GM12878 (cell line): ENCODE data around the gene TRDMT1. TPM values are rescaled to one million over a fixed set of nuclear protein-coding genes. Genes with fewer than 3 reads are reported as not detected.

Experiments used
- ATAC-seq: fragments of 200-7000 bp; cut with Tn5 transposase; 3 replicates; pipeline ENCODE4 v1.9.1; 2020; ENCODE audit warnings: mild to moderate bottlenecking, moderate library complexity
- BruUV-seq: library from RNA; stranded (reverse); fragments of 400-500 nt; replicated peaks from 2 replicates; lab custom pipeline; 2021; lab: Mats Ljungman, UMichigan
- CTCF ChIA-PET: fragments of 300-600 bp; sonication (Branson Sonifier 250); formaldehyde crosslinking; extraction: SDS; loops from one replicate; lab custom pipeline; 2021; ENCODE audit warnings: inconsistent platforms; lab: Yijun Ruan, JAX
- POLR2A ChIA-PET: fragments of 350-600 bp; formaldehyde crosslinking; extraction: SDS; loops from one replicate; lab custom pipeline; 2021; ENCODE audit warnings: inconsistent platforms; lab: Charles Lee
- RAD21 ChIA-PET: fragments of 300-600 bp; sonication (Branson Sonifier 250); formaldehyde crosslinking; loops from one replicate; lab custom pipeline; 2023; ENCODE audit warnings: antibody characterized with exemption; ENCODE audit not compliant: unreplicated experiment; lab: Charles Lee
- SMC1A ChIA-PET: fragments of 300-600 bp; sonication (Branson Sonifier 250); formaldehyde crosslinking; loops from one replicate; lab custom pipeline; 2023; ENCODE audit not compliant: unreplicated experiment, uncharacterized antibody; lab: Charles Lee
- DNase-seq: peaks from one replicate; pipeline ENCODE4 v3.0.0-alpha.2; 2011; ENCODE audit warnings: low read depth, low spot score
- FAIRE-seq: peaks from 3 replicates; lab custom pipeline; 2011; peaks lifted over from hg19 to GRCh38; lab: Jason Lieb, UNC
- H2AFZ ChIP-seq: 2 replicates; pipeline ENCODE4 v1.6.0; 2011; ENCODE audit warnings: low read depth, low read length, control low read depth; ENCODE audit not compliant: control insufficient read depth
- H3K27ac ChIP-seq: 2 replicates; pipeline ENCODE4 v1.5.1; 2011; ENCODE audit warnings: control low read depth; ENCODE audit not compliant: control insufficient read depth, insufficient read depth
- H3K27me3 ChIP-seq, 2 experiments: replicated peaks in 1 of 2; 2 replicates each; pipeline versions ENCODE4 v1.6.0 to v1.6.1; 2011; ENCODE audit warnings: low read length in 1 of 2; ENCODE audit not compliant: control insufficient read depth in 2 of 2, insufficient read depth in 2 of 2
- H3K36me3 ChIP-seq, 2 experiments: 2 replicates each; pipeline ENCODE4 v1.5.1; 2011; ENCODE audit warnings: low read length in 1 of 2; ENCODE audit not compliant: control insufficient read depth in 2 of 2, insufficient read depth in 2 of 2
- H3K4me1 ChIP-seq: 2 replicates; pipeline ENCODE4 v1.6.1; 2011; ENCODE audit warnings: mild to moderate bottlenecking, low read length, moderate library complexity, mixed read lengths; ENCODE audit not compliant: control insufficient read depth, insufficient read depth
- H3K4me2 ChIP-seq: 2 replicates; pipeline ENCODE4 v1.6.0; 2011; ENCODE audit warnings: control low read depth; ENCODE audit not compliant: control insufficient read depth, insufficient read depth
- H3K4me3 ChIP-seq: fragments of 200-600 bp; sonication (generic); 2 replicates; pipeline ENCODE4 v1.5.1; 2016
- H3K79me2 ChIP-seq: 2 replicates; pipeline ENCODE4 v1.6.0; 2011; ENCODE audit warnings: low read length; ENCODE audit not compliant: control insufficient read depth, insufficient read depth
- H3K9ac ChIP-seq: 2 replicates; pipeline ENCODE4 v1.8.0; 2011; ENCODE audit warnings: low read length, control low read depth, mixed read lengths; ENCODE audit not compliant: control insufficient read depth, insufficient read depth
- H3K9me3 ChIP-seq: replicated peaks from 3 replicates; pipeline ENCODE4 v1.5.1; 2011; ENCODE audit warnings: mild to moderate bottlenecking, low read length; ENCODE audit not compliant: control insufficient read depth, insufficient read depth
- H4K20me1 ChIP-seq: 2 replicates; pipeline ENCODE4 v1.6.0; 2011; ENCODE audit not compliant: control insufficient read depth, insufficient read depth
- ATF7 ChIP-seq: fragments of 450-650 bp; IDR thresholded peaks from 2 replicates; pipeline ENCODE4 v1.6.1; 2016; ENCODE audit warnings: low read depth, mild to moderate bottlenecking
- CREB1 ChIP-seq: IDR thresholded peaks from 2 replicates; pipeline ENCODE4 v1.6.1; 2012; ENCODE audit warnings: low read depth, mild to moderate bottlenecking, inconsistent platforms
- IKZF2 ChIP-seq, 2 experiments: fragments of 450-650 bp; IDR thresholded peaks; 2 replicates each; pipeline ENCODE4 v1.6.1; 2017; ENCODE audit warnings: mild to moderate bottlenecking in 2 of 2, moderate library complexity in 2 of 2
- IRF4 ChIP-seq: IDR thresholded peaks from 2 replicates; pipeline ENCODE4 v1.6.1; 2011; ENCODE audit warnings: low read depth, low read length
- NRF1 ChIP-seq: conservative IDR thresholded peaks from 2 replicates; pipeline ENCODE4 v1.6.1; 2011; ENCODE audit warnings: mild to moderate bottlenecking, low read depth, low read length, improper control_type of control experiment
- SP1 ChIP-seq: IDR thresholded peaks from one replicate; pipeline ENCODE4 v1.6.1; 2011; ENCODE audit warnings: low read depth, low read length
- TCF12 ChIP-seq: IDR thresholded peaks from 2 replicates; pipeline ENCODE4 v1.6.1; 2011; ENCODE audit warnings: low read depth, mild to moderate bottlenecking, low read length
- YBX1 ChIP-seq: fragments of 450-650 bp; IDR thresholded peaks from 2 replicates; pipeline ENCODE4 v1.6.1; 2016; ENCODE audit warnings: antibody characterized with exemption
- ZNF687 ChIP-seq: fragments of 450-650 bp; IDR thresholded peaks from 2 replicates; pipeline ENCODE4 v1.6.1; 2017; ENCODE audit warnings: mild to moderate bottlenecking, moderate library complexity
- WGBS: methylation state at CpG from one replicate; pipeline ENCODE4 v1.1.6; 2016; ENCODE audit warnings: low lambda C conversion rate; ENCODE audit not compliant: insufficient replicate concordance, insufficient coverage; ENCODE audit errors: missing lambda C conversion rate; 5-methylcytosine and 5-hydroxymethylcytosine counted together
- in situ Hi-C: fragments of 300-500 bp; cut with MboI; formaldehyde crosslinking; loops from 9 replicates; pipeline ENCODE4 v1.14.3; 2018; ENCODE audit warnings: mixed read lengths
- intact Hi-C: fragments of 100-400 bp; cut with micrococcal nuclease; formaldehyde crosslinking; loops from one replicate; pipeline ENCODE4 v1.14.2; 2022; ENCODE audit not compliant: unreplicated experiment
- polyA plus RNA-seq, 11 experiments: library from polyadenylated mRNA; depleted of rRNA in 4 of 11; unstranded in 6 of 11; stranded (reverse) in 5 of 11; fragments of >200 nt; fragmentation: Nextera tagmentation in 4 of 11; fragmentation: Illumina TruSeq in 1 of 11; extraction: Ambion mirVana in 4 of 11; extraction: Trizol in 1 of 11; gene quantifications; 1 replicate in 1 of 11; 2 replicates in 10 of 11; pipeline versions ENCODE4 v1.2.1 to v1.2.3, GENCODE V29; 2011 to 2016; ENCODE audit warnings: inconsistent platforms in 2 of 11, missing spikeins in 2 of 11, low read depth in 1 of 11
- total RNA-seq, 4 experiments: library from RNA; depleted of rRNA in 3 of 4; stranded (reverse); fragments of >200 nt in 3 of 4; fragmentation: Illumina TruSeq in 1 of 4; extraction: Trizol in 1 of 4; gene quantifications; 2 replicates each; pipeline versions ENCODE4 v1.2.1 to v1.2.3, GENCODE V29; 2013 to 2021

TRDMT1 gene
- total and polyA plus RNA-seq, 10 of the 15 experiments (the other 5 are each of a cell fraction or from before 2014, with no cell fraction given) = 2.3 to 9.7 (median 4.6) TPM

GRCh38 chr10:17181110-17181509 lies 20.4 kb downstream of the TRDMT1 start (continued):
- TF ChIP-seq ZNF687 = no peak
- no peak for TF ChIP-seq TCF12
- TF ChIP-seq IRF4 = no peak
- TF ChIP-seq, all 136 proteins: peak for 0

- in situ Hi-C loops = no loop called here
- CTCF ChIA-PET = interaction anchor here (0.6 to 0.8 kb wide), 2 partner anchors 33 to 167 kb away, joined by 3 read pairs; no protein-coding TSS in a partner anchor
Measured at GRCh38 chr10:17179002-17179401, 22.5 kb downstream of the TRDMT1 start.

More at GRCh38 chr10:17179002-17179401, 22.5 kb downstream of the TRDMT1 start:
- ChIA-PET POLR2A (no interaction called here), RAD21 (no interaction called here), SMC1A (interaction anchor here (1.0 to 1.2 kb wide), 2 partner anchors 9 to 12 kb away, joined by 3 read pairs; no protein-coding TSS in a partner anchor)
- Histone ChIP-seq H3K36me3 (no peaks in the 10 kb centered on the region), H3K27ac (no peak overlapping the region), H3K4me1 (no peaks in the 10 kb centered on the region), H3K79me2 (no peaks in the 10 kb centered on the region), H3K4me3 (no peak overlapping the region), H3K4me2 (no peak overlapping the region), H2AFZ (no peak overlapping the region), H3K9me3 (no peaks in the 10 kb centered on the region), H3K27me3 (no peaks in the 10 kb centered on the region), H4K20me1 (no peaks in the 10 kb centered on the region), H3K9ac (no peak overlapping the region)
- ATAC-seq = no peak
- FAIRE-seq = no peak
- WGBS = 69% methylated on average over 3 of the region's 3 CpGs
- no peak for TF ChIP-seq YBX1
- no peak for TF ChIP-seq NRF1
- TF ChIP-seq IKZF2 (IDR thresholded peaks at IDR 0.05) = no peak
- TF ChIP-seq ATF7 = no peak
- no peak for TF ChIP-seq ZNF687
- TF ChIP-seq CREB1 = no peak
- TF ChIP-seq SP1 = no peak
- BruUV-seq = no TSS peak
- no peak for DNase-seq
- intact Hi-C loops = no loop called here
